ENCODE data around the gene AIF1L. TPM values are rescaled to one million over a fixed set of nuclear protein-coding genes. Genes with fewer than 3 reads are reported as not detected.

The AIF1L gene
- total RNA-seq, 2 experiments from 2014 or later, result not detected

- peaks cover 0 to 12% of the 10 kb centered on the region in 2 experiments for H3K9me3 ChIP-seq (ENCODE audit: control insufficient read depth in 1 of 2, insufficient read depth in 1 of 2, low read length in 2 of 2)
- ChIA-PET POLR2A (no interaction called here), CTCF (no interaction called here)
- no peak overlapping the region for H3K27ac ChIP-seq (ENCODE audit: low read depth in 1 of 2, low read length in 2 of 2)
- H3K27me3 ChIP-seq (ENCODE audit: control insufficient read depth in 1 of 2, insufficient read depth in 2 of 2, low read length in 2 of 2), result peaks cover 19 to 30% of the 10 kb centered on the region in 2 experiments
- Mint-ChIP-seq H3K27me3 (peaks cover 40% of the 10 kb centered on the region), H3K9me3 (no peaks in the 10 kb centered on the region), H3K36me3 (ENCODE audit: low read depth) (no peaks in the 10 kb centered on the region), H3K27ac (no peak overlapping the region), H3K4me3 (peak overlapping the region; percentile 11), H3K4me1 (ENCODE audit: low read depth) (peaks cover 9% of the 10 kb centered on the region)
- DNase-seq (no peak), ATAC-seq (ENCODE audit: poor library complexity) (no peak)
- H3K4me3 ChIP-seq (ENCODE audit: low read length), result no peak overlapping the region
- no peaks in the 10 kb centered on the region for H3K36me3 ChIP-seq (ENCODE audit: insufficient read depth, low read length)
- peaks cover 12% of the 10 kb centered on the region for H3K4me1 ChIP-seq (ENCODE audit: insufficient read depth, low read length)
- TF ChIP-seq CTCF (IDR thresholded peaks at IDR 0.05), result no peak
- intact Hi-C loops (cut with DNase I, micrococcal nuclease), result no loop called here
Observed at GRCh38 chr9:131094622-131095021, 1.7 kb upstream of the AIF1L start.

- Histone ChIP-seq H3K9me3 (ENCODE audit: control insufficient read depth in 1 of 2, insufficient read depth in 1 of 2, low read length in 2 of 2) (peaks cover 0 to 12% of the 10 kb centered on the region in 2 experiments), H3K27ac (ENCODE audit: low read depth in 1 of 2, low read length in 2 of 2) (no peak overlapping the region), H3K36me3 (ENCODE audit: insufficient read depth, low read length) (no peaks in the 10 kb centered on the region), H3K4me1 (ENCODE audit: insufficient read depth, low read length) (peaks cover 12% of the 10 kb centered on the region), H3K4me3 (ENCODE audit: low read length) (no peak overlapping the region), H3K27me3 (ENCODE audit: control insufficient read depth in 1 of 2, insufficient read depth in 2 of 2, low read length in 2 of 2) (peaks cover 19 to 30% of the 10 kb centered on the region in 2 experiments)
- DNase-seq, result no peak
- Mint-ChIP-seq H3K4me1 (ENCODE audit: low read depth) (peaks cover 9% of the 10 kb centered on the region), H3K9me3 (no peaks in the 10 kb centered on the region), H3K27me3 (peaks cover 40% of the 10 kb centered on the region), H3K27ac (no peak overlapping the region), H3K4me3 (peak overlapping the region; percentile 43), H3K36me3 (ENCODE audit: low read depth) (no peaks in the 10 kb centered on the region)
- intact Hi-C loops (cut with DNase I, micrococcal nuclease), result no loop called here
- POLR2A ChIA-PET, result no interaction called here
- ATAC-seq (ENCODE audit: poor library complexity), result no peak
- CTCF ChIA-PET, result no interaction called here
- no peak for TF ChIP-seq CTCF (IDR thresholded peaks at IDR 0.05)
Observed at GRCh38 chr9:131095666-131096268, 564 bp upstream of the AIF1L start.

GRCh38 chr9:131097126-131097947, 1.0 kb downstream of the AIF1L start:
- ChIA-PET POLR2A (no interaction called here), CTCF (no interaction called here)
- no peak for ATAC-seq (ENCODE audit: poor library complexity)
- peaks cover 40% of the 10 kb centered on the region for H3K27me3 Mint-ChIP-seq
- H3K4me1 Mint-ChIP-seq (ENCODE audit: low read depth), result peaks cover 9% of the 10 kb centered on the region
- no peak for TF ChIP-seq CTCF (IDR thresholded peaks at IDR 0.05)
- intact Hi-C loops (cut with DNase I, micrococcal nuclease), result no loop called here
- H3K9me3 Mint-ChIP-seq, result no peaks in the 10 kb centered on the region
- H3K36me3 ChIP-seq (ENCODE audit: insufficient read depth, low read length), result no peaks in the 10 kb centered on the region
- H3K4me3 Mint-ChIP-seq, result peak overlapping the region; percentile 60
- H3K4me3 ChIP-seq (ENCODE audit: low read length), result no peak overlapping the region
- peaks cover 12% of the 10 kb centered on the region for H3K4me1 ChIP-seq (ENCODE audit: insufficient read depth, low read length)
- H3K27ac ChIP-seq (ENCODE audit: low read depth in 1 of 2, low read length in 2 of 2), result no peak overlapping the region
- peaks cover 0 to 12% of the 10 kb centered on the region in 2 experiments for H3K9me3 ChIP-seq (ENCODE audit: control insufficient read depth in 1 of 2, insufficient read depth in 1 of 2, low read length in 2 of 2)
- no peak for DNase-seq
- H3K36me3 Mint-ChIP-seq (ENCODE audit: low read depth), result no peaks in the 10 kb centered on the region
- H3K27ac Mint-ChIP-seq, result no peak overlapping the region
- peaks cover 19 to 30% of the 10 kb centered on the region in 2 experiments for H3K27me3 ChIP-seq (ENCODE audit: control insufficient read depth in 1 of 2, insufficient read depth in 2 of 2, low read length in 2 of 2)

Data from CD4-positive, alpha-beta T cell (primary cell).